Measurements from ENCODE around the gene SLC27A5. TPM values are rescaled to one million over a fixed set of nuclear protein-coding genes. Genes with fewer than 3 reads are reported as not detected.

SLC27A5 gene
- total and polyA plus RNA-seq, 2 of the 13 experiments (the other 11 are each of a cell fraction or from before 2014, with no cell fraction given): 30.3 to 40.2 TPM

GRCh38 chr19:58513694-58514563 lies 2.1 kb upstream of the SLC27A5 start (continued):
- TF ChIP-seq ZNF281 (CRISPR knock-in tag; IDR thresholded peaks at IDR 0.05; ENCODE audit: borderline replicate concordance) (peak; percentile 46; the same call in 1 of the 2 replicates), CCDC6 (CRISPR knock-in tag; IDR thresholded peaks at IDR 0.05) (peak; percentile 93; the same call in 1 of the 2 replicates), HNRNPUL1 (IDR thresholded peaks at IDR 0.05; ENCODE audit: low read depth, low read length) (no peak), ZNF646 (CRISPR knock-in tag; IDR thresholded peaks at IDR 0.05) (no peak), ZFP36L2 (CRISPR knock-in tag; IDR thresholded peaks at IDR 0.05) (no peak), IRF2 (CRISPR knock-in tag; IDR thresholded peaks at IDR 0.05) (peak; percentile 69; the same call in 1 of the 2 replicates), ZGPAT (CRISPR knock-in tag; IDR thresholded peaks at IDR 0.05) (peak; percentile 71; the same call in 1 of the 2 replicates), NFRKB (IDR thresholded peaks at IDR 0.05) (no peak), ZNF234 (CRISPR knock-in tag; conservative IDR thresholded peaks at IDR 0.05) (no peak; the same call in 1 of the 2 replicates), THRA (CRISPR knock-in tag; IDR thresholded peaks at IDR 0.05; ENCODE audit: borderline replicate concordance) (0 out of 2 replicates have a peak, but pooled peaks have one; percentile 60), PAWR (CRISPR knock-in tag; IDR thresholded peaks at IDR 0.05; ENCODE audit: borderline replicate concordance) (0 out of 2 replicates have a peak, but pooled peaks have one; percentile 45), TFDP1 (CRISPR knock-in tag; IDR thresholded peaks at IDR 0.05; ENCODE audit: borderline replicate concordance) (peak; percentile 95), ZNF30 (CRISPR knock-in tag; IDR thresholded peaks at IDR 0.05) (no peak)

All from HepG2 (cell line).